Calu3 (cell line): ENCODE measurements around the gene METRN. TPM values are rescaled to one million over a fixed set of nuclear protein-coding genes. Genes with fewer than 3 reads are reported as not detected.

Source experiments
- BruUV-seq: library from RNA; stranded (reverse); fragments of 400-500 nt; replicated peaks from 2 replicates; lab custom pipeline; 2021; lab: Mats Ljungman, UMichigan
- CTCF ChIA-PET: fragments of 300-600 bp; sonication (Branson Sonifier 250); formaldehyde crosslinking; loops from one replicate; lab custom pipeline; 2022; ENCODE audit warnings: antibody characterized with exemption; lab: Charles Lee
- DNase-seq: peaks from one replicate; pipeline ENCODE4 v3.0.0; 2022
- H3K27ac Mint-ChIP-seq: one replicate; pipeline ENCODE4 v1.8.0; 2022; ENCODE audit warnings: mixed read lengths; ENCODE audit not compliant: unreplicated experiment
- H3K27me3 Mint-ChIP-seq: one replicate; pipeline ENCODE4 v1.8.0; 2022; ENCODE audit warnings: mixed read lengths; ENCODE audit not compliant: unreplicated experiment
- H3K36me3 Mint-ChIP-seq: one replicate; pipeline ENCODE4 v1.8.0; 2022; ENCODE audit warnings: mild to moderate bottlenecking, moderate library complexity, mixed read lengths; ENCODE audit not compliant: insufficient read depth, unreplicated experiment
- H3K4me1 Mint-ChIP-seq: one replicate; pipeline ENCODE4 v1.8.0; 2022; ENCODE audit warnings: mild to moderate bottlenecking, low read depth, mixed read lengths; ENCODE audit not compliant: unreplicated experiment
- H3K4me3 Mint-ChIP-seq: one replicate; pipeline ENCODE4 v1.8.0; 2022; ENCODE audit warnings: mild to moderate bottlenecking, low read depth, moderate library complexity, mixed read lengths; ENCODE audit not compliant: unreplicated experiment
- H3K9me3 Mint-ChIP-seq: one replicate; pipeline ENCODE4 v1.8.0; 2022; ENCODE audit warnings: low read depth, mixed read lengths; ENCODE audit not compliant: unreplicated experiment
- CTCF ChIP-seq: fragments of 200-600 bp; IDR thresholded peaks from one replicate; pipeline ENCODE4 v1.8.0; 2022; ENCODE audit warnings: antibody characterized with exemption; ENCODE audit not compliant: unreplicated experiment
- intact Hi-C: fragments of 100-400 bp; cut with micrococcal nuclease; formaldehyde crosslinking; loops from one replicate; pipeline ENCODE4 v1.10.0; 2022; ENCODE audit not compliant: unreplicated experiment
- total RNA-seq: library from RNA; stranded (reverse); gene quantifications from 2 replicates; pipeline ENCODE4 v1.2.3, GENCODE V29; 2022

METRN gene
- total RNA-seq, 1 experiment from 2014 or later, result 51.7 TPM

- intact Hi-C loops, result no loop called here
- H3K36me3 Mint-ChIP-seq, result peaks cover 46% of the 10 kb centered on the region
- peak within 1 kb of the TSS; percentile 87 for H3K4me3 Mint-ChIP-seq
- H3K9me3 Mint-ChIP-seq, result no peaks in the 10 kb centered on the region
- CTCF ChIA-PET, result interaction anchor here (0.5 to 1.3 kb wide), 3 partner anchors 20 to 663 kb away, joined by 3 read pairs; partner anchors contain the start of gene HAGHL
- no TSS peak for BruUV-seq
- no peaks in the 10 kb centered on the region for H3K4me1 Mint-ChIP-seq
- peak; percentile 97 for DNase-seq
- no peaks in the 10 kb centered on the region for H3K27me3 Mint-ChIP-seq
- peak; percentile 83 for TF ChIP-seq CTCF
- H3K27ac Mint-ChIP-seq, result peak within 1 kb of the TSS; percentile 61
Measured at GRCh38 chr16:667780-668518, 47.0 kb upstream of the METRN start, which contains the start of gene RHOT2. Gene RHOT2 (plus strand): TSS chr16:668132. CDS start chr16:668200, 68 bp downstream.

- DNase-seq, result no peak
- Mint-ChIP-seq H3K4me3 (peak overlapping the region; percentile 87), H3K36me3 (peaks cover 51% of the 10 kb centered on the region), H3K27ac (no peak overlapping the region), H3K27me3 (no peaks in the 10 kb centered on the region), H3K4me1 (no peaks in the 10 kb centered on the region), H3K9me3 (no peaks in the 10 kb centered on the region)
- intact Hi-C loops, result no loop called here
- no TSS peak for BruUV-seq
- CTCF ChIA-PET, result interaction anchor here (0.5 to 1.3 kb wide), 2 partner anchors 21 to 316 kb away, joined by 3 to 5 read pairs; partner anchors contain the start of gene AXIN1
- TF ChIP-seq CTCF, result no peak
Measured at GRCh38 chr16:668519-669171, 46.3 kb upstream of the METRN start.

GRCh38 chr16:669666-670065 is 45.3 kb upstream of the METRN start:
- H3K9me3 Mint-ChIP-seq, result no peaks in the 10 kb centered on the region
- H3K27me3 Mint-ChIP-seq, result no peaks in the 10 kb centered on the region
- H3K4me3 Mint-ChIP-seq, result peak overlapping the region; percentile 87
- H3K4me1 Mint-ChIP-seq, result no peaks in the 10 kb centered on the region
- peaks cover 60% of the 10 kb centered on the region for H3K36me3 Mint-ChIP-seq
- no peak for DNase-seq
- H3K27ac Mint-ChIP-seq, result no peak overlapping the region
- intact Hi-C loops, result no loop called here
- CTCF ChIA-PET, result no interaction called here
- BruUV-seq, result no TSS peak
- no peak for TF ChIP-seq CTCF

- intact Hi-C loops, result no loop called here
- TSS peak; percentile 17 for BruUV-seq
- Mint-ChIP-seq H3K9me3 (no peaks in the 10 kb centered on the region), H3K4me1 (no peaks in the 10 kb centered on the region), H3K36me3 (peaks cover 68% of the 10 kb centered on the region), H3K27ac (no peak overlapping the region), H3K27me3 (no peaks in the 10 kb centered on the region), H3K4me3 (peak overlapping the region; percentile 87)
- CTCF ChIA-PET, result no interaction called here
- no peak for DNase-seq
- no peak for TF ChIP-seq CTCF
Measured at GRCh38 chr16:670485-671352, 44.2 kb upstream of the METRN start.
